Ovary (tissue), 9 donors: ENCODE measurements around the gene CEBPZOS. TPM values are rescaled to one million over a fixed set of nuclear protein-coding genes. Genes with fewer than 3 reads are reported as not detected.

Experiments
- DNase-seq, 5 donors: peaks; one replicate each; pipeline ENCODE4 v3.0.0-alpha.2; 2019 to 2020
- H3K27ac ChIP-seq, 2 donors: fragments of 200-600 bp; one replicate each; pipeline versions ENCODE4 v1.5.1 to v1.8.0; 2019 to 2022
- H3K27me3 ChIP-seq: fragments of 200-600 bp; one replicate; pipeline ENCODE4 v1.8.0; 2022
- H3K36me3 ChIP-seq: fragments of 200-600 bp; sonication (generic); one replicate; pipeline ENCODE4 v1.5.1; 2019
- H3K4me1 ChIP-seq: one replicate; pipeline ENCODE4 v1.8.1; 2013; ENCODE audit warnings: mild to moderate bottlenecking, moderate library complexity; ENCODE audit not compliant: insufficient read depth
- H3K4me3 ChIP-seq: fragments of 200-600 bp; sonication (generic); one replicate; pipeline ENCODE4 v1.5.1; 2017
- H3K9me3 ChIP-seq, 2 donors: fragments of 200-600 bp in 1 of 2; sonication (generic) in 1 of 2; one replicate each; pipeline versions ENCODE4 v1.5.1 to v1.8.1; 2013 to 2019; ENCODE audit warnings: mild to moderate bottlenecking in 1 of 2, moderate library complexity in 1 of 2
- EP300 ChIP-seq: sonication (generic); formaldehyde crosslinking; IDR thresholded peaks from one replicate; pipeline ENCODE4 v1.6.1; 2017; ENCODE audit warnings: antibody characterized with exemption
- POLR2A ChIP-seq: fragments of 450-650 bp; IDR thresholded peaks from one replicate; pipeline ENCODE4 v1.6.1; 2017; ENCODE audit warnings: antibody characterized with exemption, mild to moderate bottlenecking, moderate library complexity
- WGBS, 3 donors: extraction: QIAGEN DNeasy Blood & Tissue Kit in 1 of 3; methylation state at CpG; one replicate each; pipeline versions ENCODE4 v1.1.5 to v1.1.7; 2013 to 2017; 5-methylcytosine and 5-hydroxymethylcytosine counted together
- intact Hi-C, 4 donors: fragments of 100-400 bp; cut with DNase I; formaldehyde crosslinking; loops; one replicate each; pipeline versions ENCODE4 v1.11.0 to v1.15.1; 2022 to 2023
- polyA plus RNA-seq, 2 donors: library from polyadenylated mRNA; stranded (reverse); fragments of 200-250 nt in 1 of 2; fragments of 350-450 nt in 1 of 2; fragmentation: Illumina TruSeq in 1 of 2; extraction: RNeasy Lipid Tissue Mini Kit (QIAGEN cat#74804) in 1 of 2; gene quantifications; one replicate each; pipeline ENCODE4 v1.2.3, GENCODE V29; 2013 to 2014
- total RNA-seq, 7 donors: library from RNA; depleted of rRNA in 2 of 7; stranded (reverse); fragments of >200 nt in 2 of 7; fragmentation: NEBNext Ultra II Directional in 3 of 7; extraction: Animal tissue kit (Norgen Biotek cat#: 25700) in 3 of 7; gene quantifications; one replicate each; pipeline versions ENCODE4 v1.1.0 to v1.2.4, GENCODE V29; 2016 to 2023
- TF ChIP-seq, protein P1 (sequence below), 3 donors: fragments of 450-650 bp in 2 of 3; fragments of 200-600 bp in 1 of 3; IDR thresholded peaks; one replicate each; pipeline versions ENCODE4 v1.5.1 to v1.8.0; 2016 to 2022; ENCODE audit warnings: antibody characterized with exemption in 3 of 3, mild to moderate bottlenecking in 1 of 3
- donor health status: DM: no; HTN: no; CAD: no; lungs with moderate emphysema.
- donor health status: DM: no; HTN: no; CAD: no.
- donor health status: Bipolar disorder and iron deficiency.
- donor health status: DM: yes; HTN: yes; CAD: no.
- donor health status: DM: no; HTN: no; CAD: no.
- donor health status: DM: yes; HTN: yes; CAD: no.

CEBPZOS gene
- total and polyA plus RNA-seq, 9 donors = 22.6 to 47.4 (median 41.4) TPM

DNA sequence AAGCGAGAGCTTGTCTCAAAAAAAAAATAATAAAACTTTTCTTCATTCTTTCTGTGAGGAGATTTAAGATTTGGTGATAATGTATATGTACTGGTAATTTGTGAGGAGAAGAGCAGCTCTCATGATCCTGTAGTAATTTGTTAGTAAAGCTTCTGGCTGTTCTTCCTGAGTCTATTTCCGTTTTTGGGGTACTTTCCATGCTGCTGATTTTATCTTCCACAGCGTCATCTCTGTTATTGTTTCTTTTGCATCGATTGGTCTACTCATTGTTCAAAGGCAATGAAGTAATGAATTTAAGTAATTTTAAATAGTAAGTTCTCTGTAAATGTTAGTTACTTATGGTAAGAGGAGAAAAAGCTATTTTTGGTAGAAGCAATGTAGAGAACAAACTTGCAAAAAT lies 47.1 kb downstream of the CEBPZOS start:
- Histone ChIP-seq H3K9me3 (no peaks in the 10 kb centered on the region), H3K4me3 (no peak overlapping the region), H3K4me1 (no peaks in the 10 kb centered on the region), H3K36me3 (no peaks in the 10 kb centered on the region), H3K27ac (no peak overlapping the region), H3K27me3 (no peaks in the 10 kb centered on the region)
- TF ChIP-seq POLR2A (no peak), EP300 (no peak)
- TF ChIP-seq, protein P1, sequence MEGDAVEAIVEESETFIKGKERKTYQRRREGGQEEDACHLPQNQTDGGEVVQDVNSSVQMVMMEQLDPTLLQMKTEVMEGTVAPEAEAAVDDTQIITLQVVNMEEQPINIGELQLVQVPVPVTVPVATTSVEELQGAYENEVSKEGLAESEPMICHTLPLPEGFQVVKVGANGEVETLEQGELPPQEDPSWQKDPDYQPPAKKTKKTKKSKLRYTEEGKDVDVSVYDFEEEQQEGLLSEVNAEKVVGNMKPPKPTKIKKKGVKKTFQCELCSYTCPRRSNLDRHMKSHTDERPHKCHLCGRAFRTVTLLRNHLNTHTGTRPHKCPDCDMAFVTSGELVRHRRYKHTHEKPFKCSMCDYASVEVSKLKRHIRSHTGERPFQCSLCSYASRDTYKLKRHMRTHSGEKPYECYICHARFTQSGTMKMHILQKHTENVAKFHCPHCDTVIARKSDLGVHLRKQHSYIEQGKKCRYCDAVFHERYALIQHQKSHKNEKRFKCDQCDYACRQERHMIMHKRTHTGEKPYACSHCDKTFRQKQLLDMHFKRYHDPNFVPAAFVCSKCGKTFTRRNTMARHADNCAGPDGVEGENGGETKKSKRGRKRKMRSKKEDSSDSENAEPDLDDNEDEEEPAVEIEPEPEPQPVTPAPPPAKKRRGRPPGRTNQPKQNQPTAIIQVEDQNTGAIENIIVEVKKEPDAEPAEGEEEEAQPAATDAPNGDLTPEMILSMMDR (IDR thresholded peaks at IDR 0.05) = no peak
- DNase-seq = no peak
- 91 to 92% (median 91%) methylated on average over 4 of the region's 4 CpGs for WGBS, 3 donors
- intact Hi-C loops = no loop called here

DNA sequence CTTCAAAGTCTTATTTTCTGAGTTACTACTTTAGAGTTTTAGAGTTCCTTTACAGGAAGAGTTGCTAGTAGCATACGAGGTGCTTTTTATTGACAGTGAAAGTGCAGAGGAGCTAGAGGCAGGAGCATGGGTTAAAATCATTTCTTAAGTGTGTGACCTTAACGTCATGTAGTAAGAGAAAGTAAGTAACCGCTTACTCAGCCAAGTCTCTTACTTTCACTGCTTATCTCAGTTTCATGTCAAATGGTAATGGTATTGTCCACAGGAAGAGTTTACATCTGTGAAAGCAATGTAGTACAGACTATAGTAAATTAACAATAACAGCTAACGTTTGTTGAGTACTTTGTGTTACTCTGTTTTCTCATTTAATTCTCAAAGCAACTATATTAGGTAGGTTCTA lies 47.7 kb downstream of the CEBPZOS start:
- Histone ChIP-seq H3K4me1 (no peaks in the 10 kb centered on the region), H3K36me3 (no peaks in the 10 kb centered on the region), H3K4me3 (no peak overlapping the region), H3K27ac (no peak overlapping the region), H3K9me3 (no peaks in the 10 kb centered on the region), H3K27me3 (no peaks in the 10 kb centered on the region)
- no peak for DNase-seq
- TF ChIP-seq, protein P1 (IDR thresholded peaks at IDR 0.05) = no peak
- TF ChIP-seq EP300 = no peak
- TF ChIP-seq POLR2A = no peak
- 54 to 63% (median 63%) methylated on average over 4 of the region's 4 CpGs for WGBS, 3 donors
- intact Hi-C loops = no loop called here

DNA sequence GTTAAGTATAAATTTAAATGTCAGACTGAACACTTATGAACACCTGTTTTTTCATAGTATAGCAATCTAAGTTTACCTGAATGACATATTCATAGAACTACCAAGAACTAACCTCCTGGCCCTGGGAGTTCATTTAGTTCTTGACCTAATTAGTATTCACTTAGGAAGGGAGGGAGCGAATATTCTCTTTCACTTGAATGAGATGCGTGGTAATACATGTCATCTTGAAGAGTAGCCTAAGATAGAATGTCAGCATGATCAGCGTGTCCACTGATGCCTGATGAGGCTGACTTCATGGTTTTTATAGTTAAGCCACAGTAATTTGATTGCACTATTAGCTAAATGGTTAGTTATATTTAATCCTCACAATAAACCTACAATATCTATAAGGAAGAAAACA lies 48.5 kb downstream of the CEBPZOS start:
- whole genome bisulfite sequencing, 3 donors = 96 to 98% (median 97%) methylated on average over 3 of the region's 3 CpGs
- Histone ChIP-seq H3K9me3 (no peaks in the 10 kb centered on the region), H3K27ac (no peak overlapping the region), H3K4me3 (no peak overlapping the region), H3K4me1 (no peaks in the 10 kb centered on the region), H3K36me3 (no peaks in the 10 kb centered on the region), H3K27me3 (no peaks in the 10 kb centered on the region)
- intact Hi-C loops = no loop called here
- no peak for DNase-seq
- TF ChIP-seq, protein P1 (IDR thresholded peaks at IDR 0.05) = no peak
- no peak for TF ChIP-seq EP300
- TF ChIP-seq POLR2A = no peak

DNA sequence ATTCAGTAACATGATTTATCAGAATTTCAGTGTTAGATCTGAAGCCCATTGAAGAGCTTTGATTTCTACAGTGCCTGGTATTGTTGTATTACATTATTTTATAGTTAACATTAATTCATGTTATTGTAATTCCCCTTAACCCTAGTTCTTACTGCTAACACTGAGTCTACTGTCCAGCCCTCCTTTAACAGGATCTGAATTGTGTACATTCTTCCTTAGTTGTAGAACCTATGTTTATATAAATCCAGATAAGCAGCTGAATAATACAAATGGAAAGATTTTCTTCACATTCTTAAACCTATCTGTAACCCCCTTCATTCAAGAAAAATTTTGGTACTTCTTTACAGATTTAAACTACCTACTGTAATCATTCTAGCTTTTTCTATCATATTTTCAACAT lies 49.9 kb downstream of the CEBPZOS start:
- TF ChIP-seq EP300 (no peak), POLR2A (no peak)
- TF ChIP-seq, protein P1 (IDR thresholded peaks at IDR 0.05) = no peak
- no peaks in the 10 kb centered on the region for H3K4me1 ChIP-seq
- H3K4me3 ChIP-seq = no peak overlapping the region
- intact Hi-C loops = no loop called here
- no peaks in the 10 kb centered on the region for H3K36me3 ChIP-seq
- H3K27me3 ChIP-seq = no peaks in the 10 kb centered on the region
- no peak for DNase-seq
- H3K9me3 ChIP-seq = no peaks in the 10 kb centered on the region
- no peak overlapping the region for H3K27ac ChIP-seq
